A673 (cell line): ENCODE data around the gene MAST1.

Source experiments
- CTCF ChIP-seq: fragments of 300-800, 200-600 bp; sonication (generic); conservative IDR thresholded peaks from 2 replicates; pipeline ENCODE4 v1.5.1; 2017; ENCODE audit warnings: low read depth, mild to moderate bottlenecking, antibody characterized with exemption, low read length, moderate library complexity, mixed read lengths
- EZH2 ChIP-seq: fragments of 200-600 bp; sonication (generic); IDR thresholded peaks from 2 replicates; pipeline ENCODE4 v1.6.1; 2017; ENCODE audit warnings: borderline replicate concordance, low read depth, mild to moderate bottlenecking, mixed read lengths, antibody characterized with exemption, low read length; ENCODE audit not compliant: poor library complexity, severe bottlenecking

GRCh38 chr19:12838182-12838885 is at the start of gene MAST1:
- TF ChIP-seq EZH2 (no peak), CTCF (no peak; the same call in none of the 2 replicates)
